Small intestine (tissue), 7 donors: ENCODE results near the gene ST7. TPM values are rescaled to one million over a fixed set of nuclear protein-coding genes. Genes with fewer than 3 reads are reported as not detected.

ENCODE experiments used
- DNase-seq, 2 donors: peaks; one replicate each; pipeline versions ENCODE4 v3.0.0 to v3.0.0-alpha.2; 2013
- FAIRE-seq: peaks from 2 replicates; lab custom pipeline; 2012; peaks lifted over from hg19 to GRCh38; lab: Jason Lieb, UNC
- H3K27ac ChIP-seq, 3 donors: one replicate each; pipeline ENCODE4 v1.5.1; 2013; ENCODE audit warnings: low read length in 2 of 3, mild to moderate bottlenecking in 2 of 3, control low read depth in 1 of 3, inconsistent platforms in 1 of 3, low read depth in 1 of 3, moderate library complexity in 1 of 3
- H3K27me3 ChIP-seq, 3 donors: one replicate each; pipeline ENCODE4 v1.6.1; 2013; ENCODE audit warnings: low read length in 3 of 3, inconsistent platforms in 1 of 3; ENCODE audit not compliant: control insufficient read depth in 3 of 3, insufficient read depth in 3 of 3
- H3K36me3 ChIP-seq, 3 donors: one replicate each; pipeline ENCODE4 v1.6.1; 2013; ENCODE audit warnings: low read length in 3 of 3, inconsistent platforms in 1 of 3, low read depth in 1 of 3, mild to moderate bottlenecking in 1 of 3, moderate library complexity in 1 of 3; ENCODE audit not compliant: control insufficient read depth in 3 of 3, insufficient read depth in 2 of 3
- H3K4me1 ChIP-seq, 3 donors: one replicate each; pipeline ENCODE4 v1.6.1; 2013; ENCODE audit warnings: low read length in 2 of 3, inconsistent platforms in 1 of 3, low read depth in 1 of 3, mild to moderate bottlenecking in 1 of 3, moderate library complexity in 1 of 3; ENCODE audit not compliant: control insufficient read depth in 3 of 3, insufficient read depth in 2 of 3
- H3K4me3 ChIP-seq, 3 donors: one replicate each; pipeline ENCODE4 v1.5.1; 2013; ENCODE audit warnings: low read length in 3 of 3, control low read depth in 1 of 3, inconsistent platforms in 1 of 3, low read depth in 1 of 3, mild to moderate bottlenecking in 1 of 3, moderate library complexity in 1 of 3
- H3K9me3 ChIP-seq, 2 donors: one replicate each; pipeline ENCODE4 v1.6.1; 2013; ENCODE audit warnings: low read depth in 1 of 2, low read length in 1 of 2; ENCODE audit not compliant: control insufficient read depth in 2 of 2, insufficient read depth in 1 of 2
- WGBS, 3 donors: extraction: QIAGEN DNeasy Blood & Tissue Kit; methylation state at CpG; one replicate each; pipeline ENCODE4 v1.1.7; 2013; 5-methylcytosine and 5-hydroxymethylcytosine counted together
- polyA plus RNA-seq, 4 donors: library from polyadenylated mRNA; stranded (reverse) in 3 of 4; unstranded in 1 of 4; fragments of 200-250 nt in 3 of 4; fragments of 120-200 nt in 1 of 4; gene quantifications; one replicate each; pipeline versions ENCODE4 v1.2.1 to v1.2.3, GENCODE V29; 2013
- donor health status: healthy with polysubstance abuse.
- donor health status: control.
- donor health status: control.
- donor health status: Bipolar disorder and iron deficiency.
- donor health status: healthy.

ST7 gene
- polyA plus RNA-seq, 4 donors = 8.3 to 27.7 (median 13.0) TPM

- FAIRE-seq = no peak
- Histone ChIP-seq H3K4me3 (no peak overlapping the region), H3K27me3 (no peaks in the 10 kb centered on the region), H3K36me3 (no peaks in the 10 kb centered on the region), H3K9me3 (peaks cover 0 to 6% of the 10 kb centered on the region in 2 donors), H3K4me1 (no peaks in the 10 kb centered on the region), H3K27ac (no peak overlapping the region)
- DNase-seq = no peak
- WGBS, 3 donors = 93 to 97% (median 95%) methylated on average over 1 of the region's 1 CpG
Observed at GRCh38 chr7:116999311-116999710, 46.0 kb downstream of the ST7 start.

DNA sequence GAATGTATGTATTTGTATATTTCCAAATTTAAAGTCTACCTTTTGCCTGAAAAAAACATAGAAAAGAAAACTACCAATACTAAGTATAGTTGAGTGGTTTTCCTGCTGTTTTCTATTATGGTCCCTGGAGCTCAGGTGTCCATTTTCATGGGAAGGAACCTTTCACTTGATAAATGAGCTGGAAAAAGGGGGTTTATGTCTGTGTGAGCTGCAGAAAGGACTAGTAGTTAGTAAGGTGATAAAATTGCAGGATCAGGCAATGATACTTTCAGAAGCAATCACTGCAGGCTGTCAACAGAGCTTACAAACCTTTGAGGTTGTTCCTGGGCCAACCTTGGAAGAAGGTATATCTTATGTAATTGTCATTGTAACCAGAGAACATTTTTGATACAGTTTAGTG, 48.0 kb downstream of the ST7 start:
- H3K27ac ChIP-seq = no peak overlapping the region
- no peaks in the 10 kb centered on the region for H3K36me3 ChIP-seq
- no peak for FAIRE-seq
- H3K9me3 ChIP-seq = peaks cover 0 to 6% of the 10 kb centered on the region in 2 donors
- no peaks in the 10 kb centered on the region for H3K4me1 ChIP-seq
- H3K27me3 ChIP-seq = no peaks in the 10 kb centered on the region
- H3K4me3 ChIP-seq = no peak overlapping the region
- DNase-seq = no peak

DNA sequence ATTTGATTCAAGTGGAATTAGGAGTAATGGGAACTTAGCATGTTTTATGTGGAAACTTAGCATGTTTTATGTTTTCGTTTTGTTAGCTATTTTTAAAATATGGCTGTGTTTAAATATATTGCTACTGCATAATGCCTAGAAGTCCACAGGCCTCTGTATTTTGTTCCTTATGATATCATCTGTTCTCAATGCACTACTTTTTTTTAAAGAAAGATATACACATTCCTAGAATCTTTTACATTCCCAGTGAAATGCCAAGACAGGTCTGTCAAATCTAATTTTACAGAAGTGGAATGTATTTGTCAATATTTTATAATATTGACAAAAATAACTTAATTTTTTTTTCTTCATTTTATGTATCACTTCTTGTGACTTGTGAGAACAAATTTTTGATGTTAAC, 51.6 kb downstream of the ST7 start:
- no peak overlapping the region for H3K4me3 ChIP-seq
- H3K27me3 ChIP-seq = no peaks in the 10 kb centered on the region
- H3K27ac ChIP-seq = no peak overlapping the region
- DNase-seq = no peak
- FAIRE-seq = no peak
- WGBS, 3 donors = 88 to 97% (median 97%) methylated on average over 1 of the region's 1 CpG
- no peaks in the 10 kb centered on the region for H3K4me1 ChIP-seq
- H3K9me3 ChIP-seq = no peaks in the 10 kb centered on the region
- H3K36me3 ChIP-seq = no peaks in the 10 kb centered on the region

GRCh38 chr7:117005449-117005848, 52.1 kb downstream of the ST7 start:
- no peak for FAIRE-seq
- no peaks in the 10 kb centered on the region for H3K36me3 ChIP-seq
- no peak overlapping the region for H3K27ac ChIP-seq
- DNase-seq = no peak
- H3K9me3 ChIP-seq = no peaks in the 10 kb centered on the region
- 80 to 99% (median 96%) methylated on average over 2 of the region's 2 CpGs for WGBS, 3 donors
- no peaks in the 10 kb centered on the region for H3K27me3 ChIP-seq
- H3K4me1 ChIP-seq = peaks cover 0 to 3% (median 0%) of the 10 kb centered on the region in 3 donors
- no peak overlapping the region for H3K4me3 ChIP-seq

GRCh38 chr7:117006907-117007684, 53.8 kb downstream of the ST7 start:
- WGBS, 3 donors = 76 to 86% (median 81%) methylated on average over 5 of the region's 5 CpGs
- Histone ChIP-seq H3K36me3 (no peaks in the 10 kb centered on the region), H3K27ac (no peak overlapping the region), H3K27me3 (no peaks in the 10 kb centered on the region), H3K9me3 (no peaks in the 10 kb centered on the region), H3K4me1 (peaks cover 0 to 3% (median 0%) of the 10 kb centered on the region in 3 donors), H3K4me3 (no peak overlapping the region)
- DNase-seq (no peak), FAIRE-seq (no peak)

DNA sequence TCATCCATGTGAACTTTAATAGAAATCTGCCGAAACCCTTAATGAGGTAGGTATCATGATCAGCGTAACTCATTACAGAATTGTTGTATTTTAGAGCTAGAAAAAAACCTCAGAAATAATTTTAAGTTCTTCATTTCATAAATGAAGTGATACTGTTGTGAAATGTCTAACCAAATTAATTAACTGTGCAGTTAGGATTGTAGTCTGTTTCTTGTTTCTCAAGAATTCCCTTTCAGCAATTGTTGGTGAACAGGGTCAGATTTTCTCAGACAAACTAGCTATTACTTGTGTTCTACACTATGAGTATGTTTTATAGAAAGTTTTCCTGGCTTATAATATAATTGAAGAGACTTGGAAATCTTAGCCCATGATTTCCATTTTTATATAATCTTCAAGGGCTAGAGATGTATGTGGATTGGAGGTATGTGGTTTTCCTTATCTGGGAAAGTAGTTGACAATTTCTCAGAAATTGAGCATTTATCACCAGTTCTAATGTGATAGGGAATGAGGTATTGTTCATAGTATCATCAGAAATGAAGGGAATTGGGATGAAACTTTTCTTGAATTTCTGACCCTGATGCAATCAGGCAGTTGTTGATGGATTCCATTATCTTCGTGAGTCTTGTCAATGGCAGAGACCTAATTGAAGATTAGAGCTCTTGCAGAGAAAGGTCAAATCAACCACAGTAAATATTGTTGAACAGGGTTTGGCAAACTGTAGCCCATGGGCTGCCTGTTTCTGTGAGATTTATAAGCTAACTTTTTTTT, 55.0 kb downstream of the ST7 start:
- Histone ChIP-seq H3K9me3 (no peaks in the 10 kb centered on the region), H3K27ac (no peak overlapping the region), H3K4me3 (no peak overlapping the region), H3K27me3 (no peaks in the 10 kb centered on the region), H3K4me1 (peaks cover 0 to 3% (median 0%) of the 10 kb centered on the region in 3 donors), H3K36me3 (no peaks in the 10 kb centered on the region)
- WGBS, 3 donors = 87 to 93% (median 88%) methylated on average over 3 of the region's 3 CpGs
- DNase-seq (no peak), FAIRE-seq (no peak)

DNA sequence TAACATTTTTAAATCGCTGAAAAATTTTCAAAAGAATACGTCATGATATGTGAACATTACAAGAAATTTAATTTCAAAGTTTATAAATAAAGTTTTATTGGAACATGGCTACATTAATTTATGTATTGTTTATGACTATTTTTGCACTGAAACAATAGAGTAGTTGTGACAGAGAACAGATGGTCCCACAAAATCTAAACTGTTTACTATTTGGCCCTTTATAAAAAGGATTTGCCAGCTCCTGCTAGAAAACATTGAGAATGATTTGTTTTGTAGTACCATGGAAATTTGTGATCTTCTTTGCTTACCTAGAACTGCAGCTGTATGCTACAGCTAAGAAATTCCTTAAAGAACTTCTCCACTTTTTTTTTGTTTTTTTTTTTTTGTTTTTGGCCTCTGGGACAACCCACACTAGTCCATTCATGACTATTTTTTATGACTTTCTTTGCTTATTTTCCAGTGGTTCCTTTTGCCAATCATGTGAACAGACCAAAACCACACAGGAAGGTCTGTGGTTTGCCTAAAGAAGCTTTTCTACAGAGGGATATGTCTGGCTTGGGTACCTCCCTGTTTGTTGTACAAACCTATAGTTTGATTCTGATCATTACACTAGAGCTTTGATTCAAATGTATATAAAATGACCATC, 55.7 kb downstream of the ST7 start:
- Histone ChIP-seq H3K4me1 (peaks cover 0 to 3% (median 0%) of the 10 kb centered on the region in 3 donors), H3K36me3 (no peaks in the 10 kb centered on the region), H3K4me3 (no peak overlapping the region), H3K27ac (no peak overlapping the region), H3K27me3 (no peaks in the 10 kb centered on the region), H3K9me3 (no peaks in the 10 kb centered on the region)
- 93 to 95% (median 94%) methylated on average over 2 of the region's 2 CpGs for WGBS, 3 donors
- DNase-seq = no peak
- no peak for FAIRE-seq

DNA sequence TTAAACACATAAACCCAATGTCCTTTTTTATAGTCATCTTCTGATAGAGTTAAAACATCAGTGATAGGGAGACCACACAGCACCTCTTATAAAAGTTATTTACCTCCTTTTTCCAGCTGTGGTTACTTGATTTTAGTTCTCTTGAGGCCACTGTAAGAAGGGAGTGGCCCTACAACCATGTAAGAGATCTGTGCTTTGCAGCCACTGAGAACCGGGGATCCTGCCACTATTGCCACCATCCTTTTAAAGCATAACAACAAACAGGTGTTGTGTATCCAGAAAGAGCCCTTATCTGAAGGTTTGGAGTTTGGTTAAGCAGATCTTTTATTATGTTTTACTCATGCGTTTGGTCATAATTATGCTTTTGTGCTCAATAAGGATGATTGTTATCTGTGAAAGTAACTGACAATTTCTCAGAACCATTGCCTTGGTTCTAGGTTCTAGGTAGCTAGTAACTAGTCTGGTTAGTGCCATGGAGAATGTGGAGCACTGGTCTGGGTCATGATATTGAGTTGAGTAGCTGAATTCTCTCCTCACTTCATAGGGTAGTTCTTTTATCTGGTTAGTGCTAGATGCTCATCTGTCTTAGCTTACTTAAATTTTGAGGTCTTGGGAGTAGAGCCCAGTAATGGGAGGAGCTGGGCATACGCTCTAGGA, 56.5 kb downstream of the ST7 start:
- WGBS, 3 donors = 64 to 74% (median 66%) methylated on average over 3 of the region's 3 CpGs
- Histone ChIP-seq H3K36me3 (no peaks in the 10 kb centered on the region), H3K4me3 (no peak overlapping the region), H3K27me3 (no peaks in the 10 kb centered on the region), H3K9me3 (no peaks in the 10 kb centered on the region), H3K27ac (no peak overlapping the region), H3K4me1 (peaks cover 0 to 3% (median 0%) of the 10 kb centered on the region in 3 donors)
- DNase-seq (no peak), FAIRE-seq (no peak)
